ENCODE results near the gene FSCN2. TPM values are rescaled to one million over a fixed set of nuclear protein-coding genes. Genes with fewer than 3 reads are reported as not detected.

The FSCN2 gene
- total and polyA plus RNA-seq, 10 of the 15 experiments (the other 5 are each of a cell fraction or from before 2014, with no cell fraction given): 0.12 to 2.1 (median 0.65) TPM; not detected in 3

- ChIA-PET SMC1A (ENCODE audit: uncharacterized antibody, unreplicated experiment) (interaction anchor here (0.8 to 1.7 kb wide), 5 partner anchors 30 to 69 kb away, joined by 3 to 6 read pairs (median 3); no protein-coding TSS in a partner anchor), CTCF (interaction anchor here (1.2 to 1.4 kb wide), 3 partner anchors 35 to 48 kb away, joined by 5 to 7 read pairs (median 6); no protein-coding TSS in a partner anchor), POLR2A (interaction anchor here (0.6 to 3.0 kb wide), 6 partner anchors 9 to 60 kb away, joined by 3 to 34 read pairs (median 5); no protein-coding TSS in a partner anchor), RAD21 (ENCODE audit: unreplicated experiment) (interaction anchor here (0.7 to 2.9 kb wide), 5 partner anchors 7 to 48 kb away, joined by 3 to 17 read pairs (median 4); no protein-coding TSS in a partner anchor)
- in situ Hi-C loops (cut with MboI): no loop called here
- peaks cover 14% of the 10 kb centered on the region for H3K4me1 ChIP-seq (ENCODE audit: control insufficient read depth, insufficient read depth, low read length)
- H3K9me3 ChIP-seq (replicated peaks; ENCODE audit: control insufficient read depth, insufficient read depth, low read length): no peaks in the 10 kb centered on the region
- ATAC-seq: peak; percentile 86
- H3K4me2 ChIP-seq (ENCODE audit: control insufficient read depth, insufficient read depth): peak overlapping the region; percentile 86
- no TSS peak for BruUV-seq (replicated peaks)
- no peaks in the 10 kb centered on the region for H3K27me3 ChIP-seq (replicated peaks in 1 of 2; ENCODE audit: control insufficient read depth in 2 of 2, insufficient read depth in 2 of 2, low read length in 1 of 2)
- H3K27ac ChIP-seq (ENCODE audit: control insufficient read depth, insufficient read depth): peak overlapping the region; percentile 58
- H2AFZ ChIP-seq (ENCODE audit: control insufficient read depth, low read depth, low read length): peak overlapping the region; percentile 51
- FAIRE-seq: peak; percentile 98
- WGBS (ENCODE audit: insufficient coverage, insufficient replicate concordance, low lambda C conversion rate, missing lambda C conversion rate): 1% methylated on average over 19 of the region's 19 CpGs
- peaks cover 17 to 22% of the 10 kb centered on the region in 2 experiments; a peak in 3 of 4 replicates for H3K36me3 ChIP-seq (ENCODE audit: control insufficient read depth in 2 of 2, insufficient read depth in 2 of 2, low read length in 1 of 2)
- peaks cover 24% of the 10 kb centered on the region for H3K79me2 ChIP-seq (ENCODE audit: control insufficient read depth, insufficient read depth, low read length)
- H3K9ac ChIP-seq (ENCODE audit: control insufficient read depth, insufficient read depth, low read length): peak overlapping the region; percentile 74
- intact Hi-C loops (cut with micrococcal nuclease; ENCODE audit: unreplicated experiment): loop anchor here (2.0 kb wide), 1 partner anchor 36 kb away; no protein-coding TSS in a partner anchor
- DNase-seq (ENCODE audit: low read depth, low spot score): peak; percentile 53
- H4K20me1 ChIP-seq (ENCODE audit: control insufficient read depth, insufficient read depth): no peaks in the 10 kb centered on the region
- H3K4me3 ChIP-seq: peak overlapping the region; percentile 93
- TF ChIP-seq KAT2A (conservative IDR thresholded peaks at IDR 0.05; ENCODE audit: control insufficient read depth, low read depth, low read length): no peak
- no peak for TF ChIP-seq TCF7 (IDR thresholded peaks at IDR 0.05; ENCODE audit: borderline replicate concordance)
- TF ChIP-seq RAD21 (IDR thresholded peaks at IDR 0.05; ENCODE audit: insufficient read depth, low read depth, low read length): peak; percentile 12; the same call in 1 of the 2 replicates
- TF ChIP-seq FOS (IDR thresholded peaks at IDR 0.05; ENCODE audit: borderline replicate concordance, extremely low read depth, insufficient read length): no peak
- TF ChIP-seq, protein P1, sequence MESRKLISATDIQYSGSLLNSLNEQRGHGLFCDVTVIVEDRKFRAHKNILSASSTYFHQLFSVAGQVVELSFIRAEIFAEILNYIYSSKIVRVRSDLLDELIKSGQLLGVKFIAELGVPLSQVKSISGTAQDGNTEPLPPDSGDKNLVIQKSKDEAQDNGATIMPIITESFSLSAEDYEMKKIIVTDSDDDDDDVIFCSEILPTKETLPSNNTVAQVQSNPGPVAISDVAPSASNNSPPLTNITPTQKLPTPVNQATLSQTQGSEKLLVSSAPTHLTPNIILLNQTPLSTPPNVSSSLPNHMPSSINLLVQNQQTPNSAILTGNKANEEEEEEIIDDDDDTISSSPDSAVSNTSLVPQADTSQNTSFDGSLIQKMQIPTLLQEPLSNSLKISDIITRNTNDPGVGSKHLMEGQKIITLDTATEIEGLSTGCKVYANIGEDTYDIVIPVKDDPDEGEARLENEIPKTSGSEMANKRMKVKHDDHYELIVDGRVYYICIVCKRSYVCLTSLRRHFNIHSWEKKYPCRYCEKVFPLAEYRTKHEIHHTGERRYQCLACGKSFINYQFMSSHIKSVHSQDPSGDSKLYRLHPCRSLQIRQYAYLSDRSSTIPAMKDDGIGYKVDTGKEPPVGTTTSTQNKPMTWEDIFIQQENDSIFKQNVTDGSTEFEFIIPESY (IDR thresholded peaks at IDR 0.05): no peak
- TF ChIP-seq SMAD5 (IDR thresholded peaks at IDR 0.05; ENCODE audit: low read depth): peak; percentile 63; the same call in 1 of the 2 replicates
- TF ChIP-seq MYB (IDR thresholded peaks at IDR 0.05; ENCODE audit: borderline replicate concordance, low read depth, low read length): no peak
- TF ChIP-seq ATF7 (IDR thresholded peaks at IDR 0.05; ENCODE audit: low read depth): no peak
- TF ChIP-seq CHD1 (IDR thresholded peaks at IDR 0.05; ENCODE audit: low read depth, low read length): no peak
- no peak for TF ChIP-seq ZNF687 (IDR thresholded peaks at IDR 0.05)
- 0 out of 2 replicates have a peak, but pooled peaks have one; percentile 27 for TF ChIP-seq ELK1 (IDR thresholded peaks at IDR 0.05; ENCODE audit: low read depth, low read length)
- TF ChIP-seq EGR1 (IDR thresholded peaks at IDR 0.05; ENCODE audit: borderline replicate concordance in 1 of 2, low read depth in 2 of 2, low read length in 2 of 2): peak in 1 of 2 experiments; percentile 31; a peak in 1 of 3 replicates
- TF ChIP-seq SIN3A (IDR thresholded peaks at IDR 0.05; ENCODE audit: low read depth, low read length): no peak; the same call in 1 of the 2 replicates
- no peak for TF ChIP-seq CBX5 (IDR thresholded peaks at IDR 0.05; ENCODE audit: low read depth)
- peak; percentile 70; the same call in 1 of the 2 replicates for TF ChIP-seq NFYB (IDR thresholded peaks at IDR 0.05; ENCODE audit: insufficient read depth, low read depth, low read length)
- TF ChIP-seq EZH2 (IDR thresholded peaks at IDR 0.05; ENCODE audit: borderline replicate concordance, control insufficient read depth, low read depth, low read length): no peak
These were observed 24.9 kb downstream of the FSCN2 start for GRCh38 chr17:81553018-81553615.

All from GM12878 (cell line).